HG03565 (cell line): Measurements from ENCODE around the gene S100A14.

Experiments used
- ATAC-seq: cut with Tn5 transposase; IDR thresholded peaks from one replicate; pipeline ENCODE4 v1.9.1; 2021; ENCODE audit warnings: mild to moderate bottlenecking, moderate library complexity; ENCODE audit not compliant: unreplicated experiment

S100A14 gene

DNA sequence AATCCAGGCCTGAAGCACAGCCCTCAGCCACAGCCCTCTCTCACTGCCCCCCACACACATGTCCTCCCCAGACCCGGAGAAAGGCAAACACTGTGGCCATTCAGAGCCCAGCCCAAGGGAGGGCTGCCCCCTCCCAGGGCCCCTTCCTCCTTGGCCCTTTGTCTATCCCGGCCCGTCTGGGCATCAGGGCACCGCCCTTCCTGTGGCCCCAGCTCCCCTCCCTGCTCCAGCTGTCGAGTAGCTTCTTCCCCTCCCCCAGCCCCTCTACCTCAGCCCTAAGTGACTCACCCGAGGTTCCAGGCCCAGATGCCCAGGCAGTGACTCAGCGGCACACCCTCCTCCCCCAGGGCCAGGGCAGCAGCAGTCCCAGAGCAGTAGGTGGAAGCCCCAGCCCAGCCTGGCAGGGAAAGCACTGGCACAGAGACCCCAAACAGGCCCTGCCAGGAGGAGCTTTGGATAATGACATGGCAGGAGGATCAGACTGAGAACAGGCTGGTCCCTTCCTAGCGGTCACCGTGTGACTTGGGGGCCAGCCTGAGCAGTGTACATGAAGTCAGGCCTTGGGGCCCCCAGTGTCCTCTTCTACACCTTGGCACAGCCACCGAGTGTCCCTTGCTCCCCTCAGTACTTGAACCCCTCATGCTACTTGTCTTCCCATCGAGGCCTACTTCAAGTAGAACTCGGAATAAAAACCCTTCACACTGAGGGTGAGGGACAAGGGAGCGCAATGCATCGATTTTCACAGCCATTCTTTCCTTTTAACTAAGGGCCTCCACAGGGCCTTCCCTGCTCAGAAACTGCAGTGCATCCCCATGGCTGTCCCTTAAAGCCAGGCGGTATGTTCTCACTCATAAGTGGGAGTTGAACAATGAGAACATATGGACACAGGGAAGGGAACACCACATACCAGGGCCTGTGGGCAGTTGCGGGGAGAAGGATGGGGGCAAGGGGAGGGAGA, 49.4 kb downstream of the S100A14 start:
- ATAC-seq: no peak

DNA sequence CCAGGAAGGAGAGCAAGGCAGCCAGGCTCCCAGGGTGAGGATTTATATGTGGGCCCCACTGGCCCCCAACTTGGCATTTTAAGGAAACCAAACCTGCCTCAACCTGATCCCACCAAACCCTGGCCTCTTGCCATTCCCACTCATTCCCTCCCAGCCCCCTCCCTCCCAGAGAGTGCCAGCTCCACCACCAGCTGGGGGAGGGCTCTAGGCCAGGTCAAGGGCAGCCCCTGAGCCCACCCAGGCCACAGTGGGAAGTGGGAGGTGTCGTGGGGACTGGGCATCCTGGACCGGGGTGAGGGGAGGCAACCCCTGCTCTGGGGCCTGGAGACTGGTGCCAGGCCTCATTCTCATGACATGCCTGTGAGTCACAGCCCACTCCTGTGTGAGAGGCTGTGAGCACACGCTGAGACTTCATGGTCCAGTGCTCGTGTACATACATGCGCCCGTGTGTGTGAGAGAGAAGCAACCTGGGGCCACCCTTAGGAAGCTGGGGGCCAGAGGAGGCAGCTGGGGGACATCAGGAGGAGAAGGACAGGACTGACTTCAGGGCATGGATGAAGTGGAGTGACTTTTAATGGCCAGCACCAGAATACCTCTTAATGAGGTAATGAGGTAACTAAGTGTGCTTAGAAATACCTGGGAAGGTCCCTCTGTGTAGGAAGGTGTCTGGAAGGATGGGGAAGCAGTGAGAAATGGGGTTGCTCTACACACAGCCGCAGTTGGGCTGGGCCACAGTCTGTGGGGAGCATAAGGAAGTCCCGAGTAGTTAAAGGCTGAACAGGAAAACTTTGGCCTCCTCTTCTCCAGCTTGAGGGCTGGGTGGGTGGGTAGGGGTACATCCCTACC, 50.4 kb downstream of the S100A14 start, which contains the start of gene S100A2:
TSS of gene S100A2 (minus strand) at position 316 of the 846 bp plus-strand sequence. CDS start 1,967 bp downstream, outside the sequence.
- ATAC-seq: no peak
